IMR-90 (cell line): Measurements from ENCODE around the gene TF. TPM values are rescaled to one million over a fixed set of nuclear protein-coding genes. Genes with fewer than 3 reads are reported as not detected.

Source experiments
- ATAC-seq: fragments of 200-7000 bp; cut with Tn5 transposase; 2 replicates; pipeline ENCODE4 v1.9.1; 2020; ENCODE audit warnings: low read depth, mild to moderate bottlenecking, moderate library complexity
- BruUV-seq: library from RNA; stranded (reverse); fragments of 400-500 nt; replicated peaks from 2 replicates; lab custom pipeline; 2021; lab: Mats Ljungman, UMichigan
- CTCF ChIA-PET: fragments of 300-600 bp; formaldehyde crosslinking; extraction: SDS; loops from one replicate; lab custom pipeline; 2021; ENCODE audit warnings: antibody characterized with exemption; lab: Yijun Ruan, JAX
- POLR2A ChIA-PET: fragments of 300-600 bp; sonication (Branson Sonifier 250); formaldehyde crosslinking; loops from one replicate; lab custom pipeline; 2022; ENCODE audit warnings: antibody characterized with exemption; ENCODE audit not compliant: unreplicated experiment; lab: Charles Lee
- DNase-seq: peaks from one replicate; pipeline ENCODE4 v3.0.0; 2013
- H2AFZ ChIP-seq: replicated peaks from 2 replicates; pipeline ENCODE3; 2013; ENCODE audit warnings: low read length, mild to moderate bottlenecking; ENCODE audit not compliant: poor library complexity
- H2AK5ac ChIP-seq: 2 replicates; pipeline ENCODE4 v1.6.1; 2013; ENCODE audit warnings: low read depth, low read length, inconsistent platforms
- H2AK9ac ChIP-seq: replicated peaks from 2 replicates; pipeline ENCODE3; 2013; ENCODE audit warnings: mild to moderate bottlenecking, low read depth, low read length, moderate library complexity; ENCODE audit not compliant: poor library complexity
- H2BK120ac ChIP-seq: 2 replicates; pipeline ENCODE4 v1.6.1; 2013; ENCODE audit warnings: low read depth, low read length, inconsistent platforms
- H2BK15ac ChIP-seq: 3 replicates; pipeline ENCODE4 v1.6.1; 2013; ENCODE audit warnings: low read depth, low read length, inconsistent platforms
- H2BK20ac ChIP-seq: 2 replicates; pipeline ENCODE4 v1.6.1; 2013; ENCODE audit warnings: low read depth, mild to moderate bottlenecking, inconsistent platforms, low read length, moderate library complexity
- H2BK5ac ChIP-seq: 2 replicates; pipeline ENCODE4 v1.6.1; 2013; ENCODE audit warnings: mild to moderate bottlenecking, low read depth, low read length, inconsistent platforms; ENCODE audit not compliant: poor library complexity, severe bottlenecking
- H3K14ac ChIP-seq: replicated peaks from 2 replicates; pipeline ENCODE4 v1.6.1; 2013; ENCODE audit warnings: low read depth, low read length, inconsistent platforms
- H3K18ac ChIP-seq: 2 replicates; pipeline ENCODE4 v1.6.1; 2013; ENCODE audit warnings: low read depth, low read length, control low read depth
- H3K23ac ChIP-seq: 2 replicates; pipeline ENCODE4 v1.6.1; 2013; ENCODE audit warnings: low read depth, low read length, inconsistent platforms
- H3K27ac ChIP-seq: 2 replicates; pipeline ENCODE4 v1.5.1; 2013; ENCODE audit warnings: mild to moderate bottlenecking, control low read depth, low read length; ENCODE audit not compliant: insufficient read depth
- H3K27me3 ChIP-seq: 2 replicates; pipeline ENCODE4 v1.6.1; 2013; ENCODE audit warnings: low read length; ENCODE audit not compliant: control insufficient read depth, insufficient read depth
- H3K36me3 ChIP-seq: 2 replicates; pipeline ENCODE4 v1.6.1; 2013; ENCODE audit warnings: low read length, mixed read lengths; ENCODE audit not compliant: control insufficient read depth, insufficient read depth
- H3K4ac ChIP-seq: 2 replicates; pipeline ENCODE4 v1.6.1; 2013; ENCODE audit warnings: low read depth, low read length, inconsistent platforms
- H3K4me1 ChIP-seq: 2 replicates; pipeline ENCODE4 v1.6.1; 2013; ENCODE audit warnings: low read length, mixed read lengths; ENCODE audit not compliant: control insufficient read depth, insufficient read depth
- H3K4me2 ChIP-seq: 2 replicates; pipeline ENCODE4 v1.6.1; 2013; ENCODE audit warnings: low read depth, mild to moderate bottlenecking, control low read depth, low read length, moderate library complexity
- H3K4me3 ChIP-seq: 2 replicates; pipeline ENCODE4 v1.5.1; 2013; ENCODE audit warnings: low read depth, mild to moderate bottlenecking, control low read depth, low read length, moderate library complexity; ENCODE audit not compliant: insufficient read depth
- H3K56ac ChIP-seq: 2 replicates; pipeline ENCODE4 v1.6.1; 2013; ENCODE audit warnings: low read length, inconsistent platforms; ENCODE audit not compliant: insufficient read depth; ENCODE audit errors: extremely low read depth
- H3K79me1 ChIP-seq, 2 experiments: 2 replicates each; pipeline ENCODE4 v1.6.1; 2013; ENCODE audit warnings: low read length in 2 of 2, inconsistent platforms in 1 of 2, low read depth in 1 of 2
- H3K9ac ChIP-seq: 2 replicates; pipeline ENCODE4 v1.6.1; 2013; ENCODE audit warnings: low read depth, low read length, control low read depth
- H3K9me1 ChIP-seq: 2 replicates; pipeline ENCODE4 v1.6.1; 2013; ENCODE audit warnings: low read length, inconsistent platforms; ENCODE audit not compliant: insufficient read depth
- H3K9me3 ChIP-seq: 2 replicates; pipeline ENCODE4 v1.6.1; 2013; ENCODE audit warnings: low read length; ENCODE audit not compliant: control insufficient read depth, insufficient read depth
- H4K20me1 ChIP-seq: 2 replicates; pipeline ENCODE4 v1.6.1; 2013; ENCODE audit warnings: low read length, inconsistent platforms; ENCODE audit not compliant: insufficient read depth
- H4K5ac ChIP-seq: 2 replicates; pipeline ENCODE4 v1.6.1; 2013; ENCODE audit warnings: mild to moderate bottlenecking, low read depth, low read length, control low read depth
- H4K8ac ChIP-seq, 2 experiments: 2 replicates each; pipeline ENCODE4 v1.6.1; 2013; ENCODE audit warnings: low read depth in 2 of 2, low read length in 2 of 2, control low read depth in 1 of 2, inconsistent platforms in 1 of 2
- H4K91ac ChIP-seq: 2 replicates; pipeline ENCODE4 v1.6.1; 2013; ENCODE audit warnings: low read depth, low read length, inconsistent platforms; ENCODE audit not compliant: insufficient read depth
- BHLHE40 ChIP-seq: fragments of 150-350 bp; IDR thresholded peaks from 2 replicates; pipeline ENCODE4 v1.6.1; 2016; ENCODE audit warnings: mild to moderate bottlenecking, low read depth, low read length
- CEBPB ChIP-seq: IDR thresholded peaks from 2 replicates; pipeline ENCODE4 v1.6.1; 2012; ENCODE audit warnings: low read depth, low read length, improper control_type of control experiment
- CHD1 ChIP-seq: IDR thresholded peaks from 2 replicates; pipeline ENCODE4 v1.6.1; 2012; ENCODE audit warnings: low read depth, low read length, improper control_type of control experiment
- CTCF ChIP-seq: conservative IDR thresholded peaks from 2 replicates; pipeline ENCODE4 v1.5.1; 2012; ENCODE audit warnings: mild to moderate bottlenecking, low read depth, low read length, improper control_type of control experiment
- FOS ChIP-seq: fragments of 150-350 bp; IDR thresholded peaks from 2 replicates; pipeline ENCODE4 v1.6.1; 2016; ENCODE audit warnings: low read depth, low read length
- MAFK ChIP-seq: IDR thresholded peaks from 2 replicates; pipeline ENCODE4 v1.6.1; 2012; ENCODE audit warnings: low read depth, low read length, improper control_type of control experiment
- MXI1 ChIP-seq: IDR thresholded peaks from 2 replicates; pipeline ENCODE4 v1.6.1; 2012; ENCODE audit warnings: low read depth, mild to moderate bottlenecking, low read length, moderate library complexity, borderline replicate concordance
- NFE2L2 ChIP-seq: fragments of 150-350 bp; IDR thresholded peaks from 2 replicates; pipeline ENCODE4 v1.6.1; 2016; ENCODE audit warnings: low read depth, mild to moderate bottlenecking, low read length
- RAD21 ChIP-seq: IDR thresholded peaks from 2 replicates; pipeline ENCODE4 v1.6.1; 2012; ENCODE audit warnings: low read length, improper control_type of control experiment
- RCOR1 ChIP-seq: IDR thresholded peaks from 2 replicates; pipeline ENCODE4 v1.6.1; 2012; ENCODE audit warnings: mild to moderate bottlenecking, low read length, improper control_type of control experiment; ENCODE audit not compliant: insufficient replicate concordance
- RFX5 ChIP-seq: IDR thresholded peaks from 2 replicates; pipeline ENCODE4 v1.8.0; 2012; ENCODE audit warnings: low read depth, mild to moderate bottlenecking, low read length, moderate library complexity
- SMC3 ChIP-seq: fragments of 150-350 bp; IDR thresholded peaks from 2 replicates; pipeline ENCODE4 v1.6.1; 2016; ENCODE audit warnings: low read depth, mild to moderate bottlenecking, antibody characterized with exemption, low read length, moderate library complexity
- WGBS, 2 experiments: methylation state at CpG; one replicate each; pipeline versions ENCODE4 v1.1.5 to v1.1.7; 2013; ENCODE audit warnings: missing lambda C conversion rate in 2 of 2; ENCODE audit not compliant: insufficient read length in 1 of 2; ENCODE audit errors: extremely low coverage in 2 of 2; 5-methylcytosine and 5-hydroxymethylcytosine counted together
- dilution Hi-C: fragments of 300-500 bp; cut with HindIII; formaldehyde crosslinking; loops from one replicate; pipeline ENCODE4 v1.14.3; 2018; ENCODE audit warnings: low sequenced_read_pairs; ENCODE audit not compliant: unreplicated experiment
- in situ Hi-C: fragments of 300-500 bp; cut with MboI; formaldehyde crosslinking; loops from 3 replicates; pipeline ENCODE4 v1.14.3; 2019; ENCODE audit warnings: low sequenced_read_pairs, inconsistent platforms, mixed read lengths
- intact Hi-C: fragments of 100-400 bp; cut with micrococcal nuclease; formaldehyde crosslinking; loops from 2 replicates; pipeline ENCODE4 v1.10.0; 2022
- polyA plus RNA-seq, 3 experiments: library from polyadenylated mRNA; depleted of rRNA; stranded (reverse); fragments of >200 nt; gene quantifications; 2 replicates each; pipeline ENCODE4 v1.2.3, GENCODE V29; 2012; ENCODE audit warnings: low replicate concordance in 1 of 3
- total RNA-seq: library from RNA; depleted of rRNA; stranded (reverse); fragments of >200 nt; gene quantifications from 2 replicates; pipeline ENCODE4 v1.2.3, GENCODE V29; 2012
- TF ChIP-seq, protein P1 (sequence below): fragments of 150-350 bp; IDR thresholded peaks from 2 replicates; pipeline ENCODE4 v1.6.1; 2017; ENCODE audit warnings: mild to moderate bottlenecking, antibody characterized with exemption, low read length, low read depth

Gene TF
- total and polyA plus RNA-seq, 2 of the 4 experiments (the other 2 are of a cell fraction) = 0.07 TPM; not detected in 1

DNA sequence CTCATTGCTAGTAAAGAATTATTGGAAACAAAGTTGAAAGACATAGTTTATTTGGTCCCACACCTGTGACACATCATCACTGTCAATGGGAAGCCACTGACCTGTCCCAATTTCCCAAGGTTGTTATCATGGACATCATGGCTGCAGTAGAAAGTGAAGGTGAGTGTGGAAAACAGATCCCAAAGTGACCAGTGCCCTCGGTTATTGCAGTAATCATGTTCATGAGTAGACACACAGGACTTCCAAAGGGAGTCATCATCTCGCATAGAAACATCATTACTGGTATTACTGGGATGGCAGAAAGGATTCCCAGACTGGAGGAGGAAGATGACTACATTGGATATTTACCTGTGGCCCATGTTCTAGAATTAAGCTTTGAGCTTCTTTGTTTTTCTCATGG lies 14.7 kb downstream of the TF start (continued):
- TF ChIP-seq RCOR1 = no peak
- no peak for TF ChIP-seq MXI1
- no peak for TF ChIP-seq RAD21
- no peak for TF ChIP-seq RFX5
- TF ChIP-seq MAFK = no peak

- BruUV-seq = no TSS peak
- H3K9me3 ChIP-seq = no peaks in the 10 kb centered on the region
- no peak overlapping the region for H2AFZ ChIP-seq
- no peak overlapping the region for H3K18ac ChIP-seq
- no peak for TF ChIP-seq MXI1
- no peak for TF ChIP-seq MAFK
- no peak for TF ChIP-seq SMC3
- TF ChIP-seq NFE2L2 = no peak
- no peak for TF ChIP-seq RAD21
- no peak for TF ChIP-seq FOS
- no peak for TF ChIP-seq BHLHE40
- TF ChIP-seq CHD1 = no peak
- no peak for TF ChIP-seq CEBPB
- TF ChIP-seq, protein P1, sequence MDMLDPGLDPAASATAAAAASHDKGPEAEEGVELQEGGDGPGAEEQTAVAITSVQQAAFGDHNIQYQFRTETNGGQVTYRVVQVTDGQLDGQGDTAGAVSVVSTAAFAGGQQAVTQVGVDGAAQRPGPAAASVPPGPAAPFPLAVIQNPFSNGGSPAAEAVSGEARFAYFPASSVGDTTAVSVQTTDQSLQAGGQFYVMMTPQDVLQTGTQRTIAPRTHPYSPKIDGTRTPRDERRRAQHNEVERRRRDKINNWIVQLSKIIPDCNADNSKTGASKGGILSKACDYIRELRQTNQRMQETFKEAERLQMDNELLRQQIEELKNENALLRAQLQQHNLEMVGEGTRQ = no peak
- no peak for TF ChIP-seq CTCF
- POLR2A ChIA-PET = no interaction called here
- H3K36me3 ChIP-seq = no peaks in the 10 kb centered on the region
- H3K23ac ChIP-seq = no peak overlapping the region
- H3K4me2 ChIP-seq = no peak overlapping the region
- no peak overlapping the region for H2BK120ac ChIP-seq
- intact Hi-C loops = no loop called here
- H3K4me1 ChIP-seq = no peaks in the 10 kb centered on the region
- no peak overlapping the region for H2BK15ac ChIP-seq
- H3K4ac ChIP-seq = no peak overlapping the region
- dilution Hi-C loops = no loop called here
- H2BK20ac ChIP-seq = no peak overlapping the region
- H3K27me3 ChIP-seq = peaks cover 18% of the 10 kb centered on the region
- no peak overlapping the region for H3K27ac ChIP-seq
- in situ Hi-C loops = no loop called here
- H3K9ac ChIP-seq = no peak overlapping the region
- ATAC-seq (no peak), DNase-seq (no peak)
- no peak overlapping the region for H4K5ac ChIP-seq
- H2AK5ac ChIP-seq = no peak overlapping the region
- no peak overlapping the region for H2AK9ac ChIP-seq
- H3K79me1 ChIP-seq = no peaks in the 10 kb centered on the region
- no peak overlapping the region for H2BK5ac ChIP-seq
- no peaks in the 10 kb centered on the region; the same call in 1 of the 2 replicates for H4K20me1 ChIP-seq
- H3K56ac ChIP-seq = no peak overlapping the region
- CTCF ChIA-PET = no interaction called here
- no peak overlapping the region for H3K14ac ChIP-seq
- H4K91ac ChIP-seq = no peak overlapping the region
- WGBS, 2 experiments = 14% methylated on average over 1 of the region's 6 CpGs; no CpG with 5 or more reads in 1 of the 2 experiments
- no peaks in the 10 kb centered on the region for H3K9me1 ChIP-seq
- no peak overlapping the region for H3K4me3 ChIP-seq
- H4K8ac ChIP-seq = no peak overlapping the region
Observed at GRCh38 chr3:133761605-133762484, 15.7 kb downstream of the TF start.
